SHP77 (cell line): ENCODE measurements around the gene CSTPP1.
"Not testable (repeated sequence)": the region's sequence is repeated elsewhere in the genome, so short reads cannot be mapped to it uniquely, and the experiment has no call there.

Experiments used
- DNase-seq, 2 experiments: peaks; one replicate each; lab custom pipeline; 2025; lab: John Stamatoyannopoulos, UW

The CSTPP1 gene

GRCh38 chr11:47050284-47050683 is 113.7 kb downstream of the CSTPP1 start:
- DNase-seq = no peak

GRCh38 chr11:47051217-47051616 is 114.7 kb downstream of the CSTPP1 start:
- DNase-seq = no peak

GRCh38 chr11:47052165-47052564 is 115.6 kb downstream of the CSTPP1 start:
- DNase-seq = no peak

GRCh38 chr11:47052576-47052975 is 116.0 kb downstream of the CSTPP1 start:
- DNase-seq = no peak

- DNase-seq = no peak
These were observed 119.0 kb downstream of the CSTPP1 start for GRCh38 chr11:47055534-47055933.

- no peak for DNase-seq
These were observed 119.8 kb downstream of the CSTPP1 start for GRCh38 chr11:47056261-47056915.

GRCh38 chr11:47057365-47057764 is 120.8 kb downstream of the CSTPP1 start:
- DNase-seq = no peak

GRCh38 chr11:47060807-47061206 is 124.2 kb downstream of the CSTPP1 start:
- no peak for DNase-seq

GRCh38 chr11:47061429-47062178 is 125.0 kb downstream of the CSTPP1 start:
- DNase-seq = no peak

GRCh38 chr11:47062736-47063135 is 126.2 kb downstream of the CSTPP1 start:
- no peak for DNase-seq

- DNase-seq = no peak
These were observed 130.8 kb downstream of the CSTPP1 start for GRCh38 chr11:47067401-47067800.

GRCh38 chr11:47070769-47071168 is 134.2 kb downstream of the CSTPP1 start:
- no peak for DNase-seq

- no peak for DNase-seq
These were observed 134.8 kb downstream of the CSTPP1 start for GRCh38 chr11:47071341-47071740.

GRCh38 chr11:47071791-47072261 is 135.3 kb downstream of the CSTPP1 start:
- no peak for DNase-seq

- no peak for DNase-seq
These were observed 142.4 kb downstream of the CSTPP1 start for GRCh38 chr11:47078751-47079521.

- DNase-seq = not testable (repeated sequence)
These were observed 144.2 kb downstream of the CSTPP1 start for GRCh38 chr11:47080775-47081174.

GRCh38 chr11:47083913-47084312 is 147.4 kb downstream of the CSTPP1 start:
- no peak for DNase-seq

- DNase-seq = no peak
These were observed 151.2 kb downstream of the CSTPP1 start for GRCh38 chr11:47087801-47088200.

- DNase-seq = no peak
These were observed 157.0 kb downstream of the CSTPP1 start for GRCh38 chr11:47093541-47093940.

GRCh38 chr11:47096871-47097270 is 160.3 kb downstream of the CSTPP1 start:
- DNase-seq = not testable (repeated sequence)

GRCh38 chr11:47098223-47098622 is 161.7 kb downstream of the CSTPP1 start:
- DNase-seq = not testable (repeated sequence)

- peak in 1 of 2 experiments; percentile 23 for DNase-seq
These were observed 162.8 kb downstream of the CSTPP1 start for GRCh38 chr11:47099214-47099917.
